Choroid plexus epithelial cell (primary cell): ENCODE measurements around the gene NME4.

Experiments
- DNase-seq: peaks from one replicate; pipeline ENCODE4 v3.0.0-alpha.2; 2010; ENCODE audit warnings: low read depth
- H3K4me3 ChIP-seq: 2 replicates; pipeline ENCODE4 v1.5.1; 2011; ENCODE audit warnings: low read depth, mild to moderate bottlenecking, control low read depth, low read length, moderate library complexity
- TF ChIP-seq, protein P1 (sequence below): conservative IDR thresholded peaks from 2 replicates; pipeline ENCODE4 v1.5.1; 2011; ENCODE audit warnings: low read depth, mild to moderate bottlenecking, control low read depth, inconsistent platforms, low read length, moderate library complexity

The NME4 gene

GRCh38 chr16:396199-396598, 800 bp upstream of the NME4 start:
- no peak for DNase-seq
- H3K4me3 ChIP-seq: peak overlapping the region; percentile 62
- TF ChIP-seq, protein P1, sequence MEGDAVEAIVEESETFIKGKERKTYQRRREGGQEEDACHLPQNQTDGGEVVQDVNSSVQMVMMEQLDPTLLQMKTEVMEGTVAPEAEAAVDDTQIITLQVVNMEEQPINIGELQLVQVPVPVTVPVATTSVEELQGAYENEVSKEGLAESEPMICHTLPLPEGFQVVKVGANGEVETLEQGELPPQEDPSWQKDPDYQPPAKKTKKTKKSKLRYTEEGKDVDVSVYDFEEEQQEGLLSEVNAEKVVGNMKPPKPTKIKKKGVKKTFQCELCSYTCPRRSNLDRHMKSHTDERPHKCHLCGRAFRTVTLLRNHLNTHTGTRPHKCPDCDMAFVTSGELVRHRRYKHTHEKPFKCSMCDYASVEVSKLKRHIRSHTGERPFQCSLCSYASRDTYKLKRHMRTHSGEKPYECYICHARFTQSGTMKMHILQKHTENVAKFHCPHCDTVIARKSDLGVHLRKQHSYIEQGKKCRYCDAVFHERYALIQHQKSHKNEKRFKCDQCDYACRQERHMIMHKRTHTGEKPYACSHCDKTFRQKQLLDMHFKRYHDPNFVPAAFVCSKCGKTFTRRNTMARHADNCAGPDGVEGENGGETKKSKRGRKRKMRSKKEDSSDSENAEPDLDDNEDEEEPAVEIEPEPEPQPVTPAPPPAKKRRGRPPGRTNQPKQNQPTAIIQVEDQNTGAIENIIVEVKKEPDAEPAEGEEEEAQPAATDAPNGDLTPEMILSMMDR: no peak

DNA sequence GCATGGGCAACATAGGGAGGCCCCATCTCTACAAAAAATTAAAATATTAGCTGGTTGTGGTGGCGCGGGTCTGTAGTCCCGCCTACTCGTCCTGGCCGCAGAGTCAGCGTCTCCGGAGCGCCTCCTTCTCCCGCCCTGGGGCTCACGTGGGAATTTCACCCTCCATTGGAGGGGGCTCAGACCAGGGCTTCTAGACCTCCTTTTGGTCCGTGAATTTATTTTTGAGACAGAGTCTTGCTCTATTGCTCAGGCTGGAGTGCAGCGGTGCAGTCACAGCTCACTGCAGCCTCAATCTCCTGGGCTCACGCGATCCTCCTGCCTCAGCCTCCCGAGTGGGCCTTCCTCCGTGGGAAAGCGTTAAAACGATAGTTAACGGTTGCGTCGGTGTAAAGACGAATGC, 394 bp upstream of the NME4 start:
- TF ChIP-seq, protein P1: no peak
- peak overlapping the region; percentile 62 for H3K4me3 ChIP-seq

GRCh38 chr16:397736-398332, 835 bp downstream of the NME4 start:
- TF ChIP-seq, protein P1: peak; percentile 47

More for the DNA sequence above, 394 bp upstream of the NME4 start:
- peak; percentile 50 for DNase-seq

GRCh38 chr16:398561-399339, 1.8 kb downstream of the NME4 start:
- TF ChIP-seq, protein P1: no peak
- no peak overlapping the region for H3K4me3 ChIP-seq
- DNase-seq: no peak

More at GRCh38 chr16:397736-398332, 835 bp downstream of the NME4 start:
- DNase-seq: peak; percentile 52
- peak overlapping the region; percentile 13 for H3K4me3 ChIP-seq

GRCh38 chr16:399340-400019, 2.5 kb downstream of the NME4 start:
- TF ChIP-seq, protein P1: no peak
- no peak overlapping the region for H3K4me3 ChIP-seq
- no peak for DNase-seq

DNA sequence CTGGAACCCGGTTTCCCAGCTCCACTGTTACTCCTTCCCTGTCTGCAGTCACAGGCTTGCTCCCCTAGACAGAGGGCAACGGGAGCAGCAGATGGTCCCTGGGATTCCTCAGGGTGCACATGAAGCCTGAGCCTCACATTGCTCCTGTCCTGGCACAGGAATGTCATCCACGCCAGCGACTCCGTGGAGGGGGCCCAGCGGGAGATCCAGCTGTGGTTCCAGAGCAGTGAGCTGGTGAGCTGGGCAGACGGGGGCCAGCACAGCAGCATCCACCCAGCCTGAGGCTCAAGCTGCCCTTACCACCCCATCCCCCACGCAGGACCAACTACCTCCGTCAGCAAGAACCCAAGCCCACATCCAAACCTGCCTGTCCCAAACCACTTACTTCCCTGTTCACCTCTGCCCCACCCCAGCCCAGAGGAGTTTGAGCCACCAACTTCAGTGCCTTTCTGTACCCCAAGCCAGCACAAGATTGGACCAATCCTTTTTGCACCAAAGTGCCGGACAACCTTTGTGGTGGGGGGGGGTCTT, 3.1 kb downstream of the NME4 start:
- DNase-seq: no peak
- TF ChIP-seq, protein P1: no peak
- H3K4me3 ChIP-seq: peak overlapping the region; percentile 88
